HEK293T (cell line): ENCODE measurements around the gene SLFN11.

Source experiments
- ARNT ChIP-seq: fragments of 450-650 bp; IDR thresholded peaks from 2 replicates; pipeline ENCODE4 v1.6.1; 2017; ENCODE audit warnings: mild to moderate bottlenecking
- ELF4 ChIP-seq: fragments of 450-650 bp; IDR thresholded peaks from 2 replicates; pipeline ENCODE4 v1.6.1; 2017; ENCODE audit warnings: antibody characterized with exemption
- FOXK2 ChIP-seq: fragments of 450-650 bp; IDR thresholded peaks from 2 replicates; pipeline ENCODE4 v1.6.1; 2016; ENCODE audit warnings: mild to moderate bottlenecking
- HDGF ChIP-seq: fragments of 450-650 bp; IDR thresholded peaks from 2 replicates; pipeline ENCODE4 v1.6.1; 2017; ENCODE audit warnings: antibody characterized with exemption, borderline replicate concordance
- NFRKB ChIP-seq: fragments of 450-650 bp; IDR thresholded peaks from 2 replicates; pipeline ENCODE4 v1.6.1; 2016; ENCODE audit warnings: mild to moderate bottlenecking, moderate library complexity
- PKNOX1 ChIP-seq: fragments of 450-650 bp; IDR thresholded peaks from 2 replicates; pipeline ENCODE4 v1.6.1; 2016
- SP1 ChIP-seq: fragments of 450-650 bp; IDR thresholded peaks from 2 replicates; pipeline ENCODE4 v1.6.1; 2017
- SUZ12 ChIP-seq: fragments of 450-650 bp; IDR thresholded peaks from 2 replicates; pipeline ENCODE4 v1.6.1; 2016; ENCODE audit warnings: mild to moderate bottlenecking
- TARDBP ChIP-seq: fragments of 450-650 bp; IDR thresholded peaks from 2 replicates; pipeline ENCODE4 v1.6.1; 2016
- ZNF384 ChIP-seq: fragments of 450-650 bp; IDR thresholded peaks from 2 replicates; pipeline ENCODE4 v1.6.1; 2016

GRCh38 chr17:35322749-35323148 lies 50.7 kb downstream of the SLFN11 start:
- TF ChIP-seq PKNOX1 (no peak), ELF4 (no peak), TARDBP (no peak), SUZ12 (no peak), SP1 (no peak), NFRKB (no peak), ZNF384 (no peak), HDGF (no peak), ARNT (no peak), FOXK2 (no peak)
